DMS 273 (cell line): ENCODE data around the gene PTPRO.

Experiments used
- DNase-seq: peaks from one replicate; lab custom pipeline; 2025; ENCODE audit not compliant: unreplicated experiment; lab: John Stamatoyannopoulos, UW

Gene PTPRO

DNA sequence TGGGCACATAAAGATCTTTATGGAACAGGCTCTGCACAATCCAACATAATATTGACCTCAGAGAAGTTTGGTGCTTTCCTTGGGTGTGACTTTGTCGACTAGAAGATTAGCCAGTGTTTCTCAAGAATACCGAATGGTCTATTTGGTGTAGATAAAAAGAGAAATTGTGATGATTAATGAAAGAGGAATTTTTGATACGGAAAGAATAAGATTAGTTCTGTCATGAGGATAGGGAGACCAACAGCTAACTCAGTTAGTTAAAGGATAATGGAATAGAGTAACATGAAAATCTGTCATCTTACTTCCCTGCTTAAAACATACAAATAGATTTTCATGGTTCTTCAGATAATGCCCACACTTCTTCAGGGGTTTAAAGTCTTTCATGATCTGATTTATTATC is 24.2 kb downstream of the PTPRO start:
- no peak for DNase-seq

DNA sequence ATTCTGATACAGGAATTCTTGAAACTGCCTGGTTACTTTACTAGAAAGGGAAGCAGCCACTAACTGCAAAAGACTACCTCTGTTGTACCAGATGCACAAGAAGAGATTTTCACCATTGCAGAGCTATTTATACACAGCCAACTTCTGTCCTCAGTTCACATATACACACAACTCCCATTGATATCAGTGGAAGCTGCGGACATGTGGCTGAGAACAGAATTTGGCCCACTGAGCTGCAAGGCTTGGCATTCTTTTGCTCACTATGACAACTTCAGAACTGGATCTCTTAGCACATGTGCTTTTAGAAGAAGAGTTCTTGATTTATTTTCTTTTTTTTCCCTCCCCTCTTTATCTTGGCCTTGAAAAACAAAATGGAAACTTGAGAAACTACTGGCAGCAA is 28.3 kb downstream of the PTPRO start:
- no peak for DNase-seq

DNA sequence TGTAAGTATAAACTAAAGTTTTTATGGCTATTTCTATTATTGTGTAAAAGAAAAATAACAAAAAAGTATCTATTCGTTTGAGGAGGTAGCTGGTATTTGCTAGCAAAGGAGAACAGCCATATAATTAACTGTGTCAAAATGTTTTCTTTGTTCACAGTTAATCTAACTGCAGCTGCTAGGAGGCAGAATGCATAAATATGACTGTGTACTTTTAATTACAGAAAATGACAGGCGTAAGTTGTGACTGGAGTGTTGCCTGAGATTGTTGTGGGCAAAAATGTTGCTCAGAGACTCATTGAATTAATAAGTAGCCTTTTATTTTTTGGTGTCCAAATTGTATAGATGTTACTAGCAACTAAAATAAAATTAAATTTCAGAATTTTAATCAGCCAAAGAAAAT is 33.5 kb downstream of the PTPRO start:
- DNase-seq = no peak

DNA sequence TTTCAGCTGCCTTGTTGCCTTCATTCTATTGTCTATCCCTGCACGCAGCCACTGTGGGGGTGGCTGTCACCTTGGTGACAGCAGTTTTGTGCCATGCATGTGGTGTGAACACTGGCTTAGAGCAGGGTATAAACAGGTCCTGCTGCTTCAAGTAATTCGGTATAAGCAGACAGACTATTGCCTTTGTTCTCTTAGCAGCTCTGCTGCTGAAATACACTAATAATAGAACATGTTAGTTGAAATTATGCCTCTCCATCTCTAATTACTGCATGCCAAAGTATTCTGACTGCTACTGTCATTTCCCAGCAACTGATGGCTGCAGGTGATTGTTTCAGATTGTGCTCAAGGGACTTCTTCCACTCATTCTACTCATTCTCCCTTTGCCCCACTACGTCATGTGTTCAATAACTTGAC is 34.6 kb downstream of the PTPRO start:
- no peak for DNase-seq

DNA sequence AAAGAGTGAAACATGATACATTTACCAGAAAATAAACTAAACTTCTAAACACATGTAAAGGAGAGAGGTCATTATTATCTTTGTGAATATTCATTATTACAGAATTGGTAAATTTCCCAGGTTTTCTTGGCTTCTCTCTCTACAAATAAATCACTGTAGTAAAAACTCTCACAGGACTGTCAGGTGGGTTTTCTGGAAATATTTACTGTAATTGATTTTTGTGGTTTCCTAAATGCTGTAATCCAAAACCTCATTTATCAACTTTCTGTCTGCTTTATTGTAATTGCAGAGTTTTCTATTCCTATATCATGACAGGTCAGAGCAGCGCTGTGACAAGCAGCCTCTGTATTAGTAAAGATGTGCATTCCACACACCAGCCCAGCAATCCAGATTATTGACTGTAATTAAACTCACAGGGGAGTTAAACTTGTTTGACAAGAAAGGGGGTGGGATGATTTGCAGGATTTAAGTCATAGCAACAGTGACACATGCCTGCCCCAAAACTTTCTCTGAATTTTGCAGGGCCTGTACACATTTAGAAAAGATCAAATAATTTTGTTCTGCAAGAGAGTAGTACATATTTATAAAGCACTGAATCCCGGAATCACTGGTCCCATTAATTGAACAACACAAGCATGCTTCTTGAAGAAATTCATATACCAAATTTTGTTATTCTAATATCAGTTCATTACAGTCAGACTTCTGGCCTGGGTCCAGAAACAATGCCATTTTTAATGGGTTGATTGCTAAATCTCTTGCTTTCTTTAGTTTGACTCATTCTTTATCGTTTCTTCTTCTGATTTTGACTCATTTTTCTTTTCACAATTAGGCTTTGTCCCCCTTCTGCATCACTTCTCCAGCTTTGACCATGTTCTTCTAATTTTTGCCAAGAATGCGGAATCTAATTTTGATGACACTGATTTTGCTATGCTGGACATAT is 42.2 kb downstream of the PTPRO start:
- DNase-seq = peak; percentile 9

DNA sequence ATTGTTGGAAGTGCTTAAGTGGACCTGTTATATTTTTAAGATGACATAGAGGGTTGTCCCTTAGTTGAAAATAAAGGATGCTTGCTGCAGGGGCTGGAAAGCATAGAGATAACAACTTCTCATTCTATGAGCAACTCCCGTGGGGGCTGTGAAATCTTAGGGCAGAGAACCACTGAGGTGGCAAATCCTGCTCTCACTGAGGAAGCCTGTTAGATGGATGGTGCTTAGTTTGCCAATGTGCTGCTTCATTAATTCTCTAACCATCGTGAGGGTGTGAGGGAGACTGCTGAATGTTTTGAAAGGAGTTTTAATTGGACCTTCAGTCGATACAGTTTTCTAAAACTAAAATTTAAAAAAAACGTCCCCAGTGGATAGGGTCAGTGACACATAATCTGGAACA is 46.5 kb downstream of the PTPRO start:
- no peak for DNase-seq

DNA sequence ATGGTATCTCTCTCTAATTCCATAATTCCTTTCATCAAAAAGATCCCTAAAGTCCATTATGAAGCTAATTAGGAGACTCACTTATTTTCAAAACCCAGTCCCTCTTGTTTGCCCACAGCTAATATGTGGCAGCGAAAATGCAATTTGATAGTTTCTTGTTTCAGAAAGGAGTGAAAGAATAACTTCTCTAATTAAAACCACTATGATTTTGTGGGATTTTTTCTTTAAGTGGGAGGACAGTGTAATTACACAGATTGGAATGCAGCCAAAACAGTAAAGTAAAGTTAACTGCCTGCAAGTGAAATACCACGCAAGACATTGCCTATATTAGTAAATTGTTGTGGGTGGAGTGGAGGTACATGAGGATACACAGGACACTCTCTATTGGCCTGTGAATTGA is 50.0 kb downstream of the PTPRO start:
- peak; percentile 1 for DNase-seq

DNA sequence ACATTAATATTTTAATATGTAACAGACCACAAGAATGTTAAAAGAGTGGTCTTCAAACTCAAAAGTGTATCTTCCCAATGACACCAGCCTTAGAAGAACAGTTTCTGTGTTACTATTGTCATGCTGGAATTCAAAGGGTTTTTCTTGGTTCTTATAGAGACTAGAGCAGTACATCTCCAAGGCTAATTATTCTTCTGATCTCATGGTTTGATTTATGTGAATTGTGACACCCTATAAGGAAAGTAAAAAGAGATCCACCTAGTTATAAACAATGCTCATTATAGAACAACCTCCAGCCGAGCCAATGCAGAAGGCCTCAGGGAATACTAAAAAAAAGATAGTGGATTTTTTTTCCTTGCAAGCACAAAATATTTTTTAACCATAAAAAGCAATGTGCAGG is 65.5 kb downstream of the PTPRO start:
- DNase-seq = no peak

DNA sequence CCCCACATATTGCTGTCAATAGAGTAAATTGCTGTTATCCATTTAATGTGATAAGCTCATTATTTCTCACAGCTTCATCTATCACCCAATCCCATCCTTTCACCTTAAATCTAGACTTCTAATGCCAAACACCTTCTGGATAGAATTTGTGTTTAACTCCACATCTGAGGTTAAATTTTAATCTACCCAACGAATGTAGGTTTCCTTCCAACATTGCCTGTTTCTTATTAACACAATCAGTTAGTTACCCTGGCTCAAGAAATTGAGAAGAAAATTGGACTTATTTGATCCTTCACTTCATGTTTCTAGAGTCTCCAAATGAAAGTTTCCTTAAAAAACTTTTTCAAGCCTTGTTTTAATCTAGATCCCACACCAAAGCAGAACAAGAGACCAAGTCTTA is 67.3 kb downstream of the PTPRO start:
- no peak for DNase-seq

DNA sequence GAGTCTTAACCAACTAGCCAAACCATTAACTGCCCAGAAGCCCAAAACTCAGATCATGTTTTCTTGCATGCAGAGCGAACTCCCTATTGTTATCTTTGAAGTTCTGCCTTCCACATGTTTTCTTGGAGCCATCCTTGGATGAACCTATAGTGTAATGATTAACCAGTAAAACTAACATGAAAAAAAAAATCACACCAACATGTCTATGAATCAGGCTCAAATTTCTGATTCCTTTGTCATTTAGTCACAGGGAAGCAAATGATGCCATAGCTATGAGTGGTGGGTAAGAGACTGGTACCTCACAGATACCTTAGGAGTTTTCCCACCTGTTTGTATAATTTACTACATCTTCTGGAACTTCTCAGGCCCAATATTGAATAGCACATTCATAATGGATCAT is 70.7 kb downstream of the PTPRO start:
- no peak for DNase-seq

DNA sequence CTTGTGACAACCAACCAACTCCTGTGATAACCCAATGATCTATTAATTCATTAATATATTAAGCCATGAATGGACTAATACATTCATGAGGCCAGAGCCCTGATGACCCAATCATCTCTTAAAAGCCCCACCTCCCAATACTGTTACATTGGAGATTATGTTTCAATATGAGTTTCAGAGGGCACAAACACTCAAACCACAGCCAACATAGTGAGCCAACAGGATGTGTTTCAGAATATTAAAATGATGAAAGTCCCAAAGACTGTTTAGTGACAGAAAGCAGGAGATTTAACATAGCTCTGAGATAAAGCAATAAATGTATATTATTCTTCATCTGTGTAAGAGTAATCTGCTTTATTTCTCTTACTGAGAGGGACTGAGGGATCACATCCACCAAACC is 71.7 kb downstream of the PTPRO start:
- no peak for DNase-seq

DNA sequence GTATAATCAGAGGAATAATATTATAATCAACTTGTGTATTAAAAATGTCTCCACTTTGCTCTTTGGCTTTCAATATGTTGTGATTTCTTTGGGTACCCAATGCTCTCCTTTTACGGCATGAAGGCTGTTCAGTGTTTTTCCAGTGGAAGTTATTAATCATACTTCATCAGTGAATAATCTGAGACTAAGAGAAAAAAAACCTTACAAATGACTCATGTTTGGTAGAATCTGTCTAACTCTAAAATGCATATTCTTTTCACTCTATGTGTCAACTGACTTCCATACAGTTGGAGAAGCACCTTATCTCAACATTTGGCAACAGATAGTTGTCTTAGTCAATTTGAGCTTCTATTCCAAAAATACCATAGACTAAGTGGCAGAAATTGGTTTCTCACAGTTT is 82.2 kb downstream of the PTPRO start:
- DNase-seq = no peak

DNA sequence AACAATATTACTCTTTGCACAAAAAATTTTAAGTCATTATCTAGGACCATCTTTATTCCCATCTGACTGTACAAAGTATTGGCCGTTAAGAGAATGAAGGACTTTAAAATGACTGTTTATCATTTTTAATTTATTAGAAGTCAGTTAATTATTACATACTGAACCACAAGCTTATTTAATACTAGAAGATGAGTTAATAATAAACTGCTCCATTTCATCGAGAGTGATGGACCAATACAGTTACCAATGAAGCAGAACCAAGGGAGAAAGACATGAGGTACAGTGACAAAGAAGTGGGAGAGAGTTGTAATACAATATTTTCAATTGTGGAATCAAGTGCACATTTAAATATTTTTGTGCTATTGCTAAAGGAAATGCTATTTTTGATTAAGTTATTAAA is 83.3 kb downstream of the PTPRO start:
- no peak for DNase-seq

DNA sequence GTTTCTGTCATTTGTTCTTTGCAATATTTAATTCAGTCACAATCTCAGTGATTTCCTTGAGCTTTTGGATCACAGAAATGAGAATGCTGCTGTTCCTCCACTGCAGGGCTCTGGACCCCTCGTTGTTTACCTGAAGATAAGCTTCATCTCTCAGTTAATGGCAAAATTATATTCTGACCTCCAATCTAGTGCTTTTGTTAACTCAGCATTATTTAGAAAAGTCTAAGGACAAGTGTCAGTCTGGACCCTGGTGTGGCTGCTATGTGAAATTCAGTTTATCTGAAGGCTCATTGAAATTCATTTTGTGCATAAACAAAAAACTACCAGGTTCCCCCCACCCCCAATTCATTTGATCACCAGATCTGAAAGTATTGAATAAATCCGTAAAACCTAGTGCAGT is 84.7 kb downstream of the PTPRO start:
- DNase-seq = no peak

DNA sequence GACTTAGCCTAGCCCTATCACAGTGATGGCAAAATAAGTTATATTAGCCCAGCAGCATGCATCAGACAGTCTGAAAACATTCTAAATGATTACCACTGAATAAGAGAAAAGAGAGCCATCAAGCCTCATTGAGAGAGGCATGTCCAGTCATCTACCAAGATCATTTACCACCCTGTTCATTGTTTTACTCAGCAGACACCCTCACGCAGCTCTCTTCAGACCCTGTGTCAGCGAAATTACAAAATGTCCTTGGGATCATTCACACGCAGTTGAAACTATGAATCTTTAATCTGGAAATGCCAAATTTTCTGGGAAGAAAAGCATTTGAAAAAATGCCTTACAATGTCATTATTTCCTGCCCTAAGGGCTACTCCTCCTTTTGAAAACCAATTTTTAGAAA is 89.5 kb downstream of the PTPRO start:
- no peak for DNase-seq

DNA sequence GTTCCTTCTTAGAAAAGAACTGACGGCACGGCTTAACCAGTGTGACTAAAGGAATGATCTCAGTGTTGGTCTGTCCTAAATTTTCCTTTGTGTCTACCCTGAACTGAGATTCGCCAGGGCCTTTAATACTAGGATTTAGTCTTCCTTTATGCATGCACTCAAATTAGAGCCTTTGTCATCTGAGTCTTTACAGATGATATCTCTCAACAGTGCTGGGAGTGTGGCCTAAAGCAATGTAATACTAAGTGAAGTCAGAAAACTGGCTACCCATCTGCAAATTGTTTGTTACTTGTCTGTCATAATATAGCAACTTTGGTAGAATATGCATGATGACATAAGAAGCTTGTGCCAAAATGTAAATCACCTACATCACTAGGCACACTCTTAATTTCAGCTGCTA is 95.4 kb downstream of the PTPRO start:
- no peak for DNase-seq

DNA sequence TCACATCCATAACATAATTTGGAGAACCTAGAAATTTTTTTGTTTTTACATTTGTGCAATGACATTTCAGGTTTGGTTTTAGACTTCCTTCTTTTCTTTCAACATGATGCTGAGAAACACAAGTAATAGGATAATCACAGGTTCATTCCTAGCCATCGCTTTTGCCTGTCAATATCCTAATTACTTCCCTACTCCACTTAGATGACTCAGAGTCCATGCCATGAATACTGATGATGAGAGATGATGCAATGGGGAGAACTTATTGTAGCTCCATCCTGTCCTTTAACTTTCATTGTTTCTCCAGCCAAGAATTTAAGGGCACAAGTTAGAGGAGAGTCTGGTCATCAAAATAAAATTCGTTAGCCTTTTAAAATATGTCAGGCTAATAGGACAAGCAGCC is 101.3 kb downstream of the PTPRO start:
- DNase-seq = peak; percentile 8

DNA sequence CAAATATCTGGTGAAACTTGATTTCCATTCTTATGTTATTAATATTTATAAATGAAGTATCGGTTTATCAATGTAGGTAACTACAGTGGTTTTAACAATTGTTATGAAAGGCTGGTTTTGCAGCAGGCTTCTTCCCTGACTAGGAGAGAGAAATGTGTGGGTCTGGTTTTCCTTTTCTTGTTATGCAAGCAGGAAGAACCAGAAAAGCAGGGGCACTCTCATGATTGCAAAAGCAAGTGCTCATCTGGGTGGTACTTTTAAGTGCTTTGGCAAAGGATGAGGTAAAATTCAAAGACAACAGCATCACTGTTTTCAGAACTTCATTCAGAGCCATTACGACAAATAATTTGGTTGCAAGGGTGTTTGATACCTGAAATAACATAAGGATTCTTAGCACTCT is 105.6 kb downstream of the PTPRO start:
- DNase-seq = no peak

DNA sequence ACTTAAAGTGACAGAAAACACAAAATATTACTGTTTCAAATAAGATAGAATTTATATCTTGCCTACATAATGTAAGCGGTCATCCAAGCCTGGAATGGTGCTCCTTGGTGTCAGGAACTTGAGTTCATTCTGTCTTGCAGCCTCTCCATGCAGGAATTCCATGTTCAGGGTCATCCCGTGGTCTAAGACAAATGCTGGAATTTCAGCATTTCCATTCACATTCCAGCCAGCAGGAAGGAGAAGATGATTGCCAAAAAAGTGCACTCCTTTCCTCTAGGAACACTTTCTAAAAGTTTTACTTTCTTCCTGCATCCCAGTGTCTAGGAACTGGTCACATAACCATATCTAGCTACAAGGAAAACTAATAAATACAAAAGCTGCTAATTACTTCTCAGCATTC is 106.3 kb downstream of the PTPRO start:
- DNase-seq = no peak

DNA sequence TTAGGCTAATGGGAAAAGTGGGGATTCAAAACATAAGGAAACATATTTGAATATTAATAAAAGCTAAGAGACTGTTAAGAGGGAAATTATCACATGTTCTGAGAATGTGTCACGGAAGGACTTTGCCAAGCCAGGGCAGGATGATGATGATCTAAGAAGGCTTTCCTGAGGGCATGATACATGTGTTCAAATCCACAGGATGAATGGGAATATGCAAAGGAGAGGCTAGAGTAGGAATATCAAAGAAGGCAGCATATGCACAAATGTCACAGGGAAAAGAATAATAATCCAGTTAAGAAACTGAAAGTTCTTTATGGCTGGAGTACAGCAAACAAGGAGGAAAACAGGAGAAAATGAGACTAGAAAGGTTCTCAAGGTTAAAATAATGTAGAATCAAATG is 107.0 kb downstream of the PTPRO start:
- no peak for DNase-seq

DNA sequence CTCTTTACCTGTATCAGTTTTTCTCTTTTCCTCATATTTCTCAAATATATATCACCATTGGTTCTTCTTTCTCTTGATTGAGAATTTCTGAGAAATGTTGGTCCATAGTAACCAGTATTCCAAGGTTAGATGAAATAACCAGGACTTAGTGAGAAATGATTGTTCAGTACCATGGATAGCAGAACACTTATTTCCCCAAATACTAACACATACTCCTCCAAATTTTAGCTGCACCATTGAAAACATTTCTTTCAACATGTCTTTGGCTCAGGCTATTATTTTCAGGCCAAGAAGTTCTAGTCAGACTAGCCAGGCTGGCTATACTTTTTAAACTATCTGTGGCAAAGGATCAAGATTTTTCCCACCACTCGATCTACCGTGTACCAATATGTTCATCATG is 113.3 kb downstream of the PTPRO start:
- DNase-seq = no peak

DNA sequence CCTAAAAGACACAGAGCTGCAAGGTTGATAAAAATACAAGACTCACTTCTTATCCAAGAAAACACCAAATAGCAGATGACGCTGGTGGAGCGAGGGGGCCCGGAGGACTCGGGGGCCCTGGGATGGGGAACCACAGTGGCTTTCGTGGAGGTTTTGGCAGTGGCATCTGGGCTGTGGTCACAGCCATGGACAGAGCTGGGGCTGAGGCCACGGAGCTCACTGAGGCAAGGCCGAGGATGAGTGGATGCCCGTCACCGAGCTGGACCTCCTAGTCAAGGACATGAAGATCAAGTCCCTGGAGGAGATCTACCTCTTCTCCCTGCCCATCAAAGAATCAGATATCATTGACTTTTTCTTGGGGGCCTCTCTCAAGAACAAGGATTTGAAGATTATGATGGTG is 117.2 kb downstream of the PTPRO start:
- no peak for DNase-seq

DNA sequence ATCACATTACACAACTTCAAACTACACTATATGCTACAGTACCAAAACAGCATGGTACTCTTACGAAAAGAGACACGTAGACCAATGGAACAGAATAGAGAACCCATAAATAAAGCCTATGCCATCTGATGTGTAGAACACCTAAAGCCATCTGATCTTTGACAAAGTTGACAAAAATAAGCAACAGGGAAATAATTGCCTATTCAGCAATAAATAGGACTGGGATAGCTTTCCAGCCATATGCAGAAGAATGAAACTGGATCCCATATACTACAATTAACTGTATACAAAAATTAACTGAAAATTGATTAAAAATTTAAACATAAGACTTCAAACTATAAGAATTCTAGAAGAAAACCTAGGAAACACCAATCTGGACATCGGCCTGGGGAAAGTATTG is 120.7 kb downstream of the PTPRO start:
- DNase-seq = no peak
